ENCODE measurements around the gene MEG3.

- TF ChIP-seq, protein P1, sequence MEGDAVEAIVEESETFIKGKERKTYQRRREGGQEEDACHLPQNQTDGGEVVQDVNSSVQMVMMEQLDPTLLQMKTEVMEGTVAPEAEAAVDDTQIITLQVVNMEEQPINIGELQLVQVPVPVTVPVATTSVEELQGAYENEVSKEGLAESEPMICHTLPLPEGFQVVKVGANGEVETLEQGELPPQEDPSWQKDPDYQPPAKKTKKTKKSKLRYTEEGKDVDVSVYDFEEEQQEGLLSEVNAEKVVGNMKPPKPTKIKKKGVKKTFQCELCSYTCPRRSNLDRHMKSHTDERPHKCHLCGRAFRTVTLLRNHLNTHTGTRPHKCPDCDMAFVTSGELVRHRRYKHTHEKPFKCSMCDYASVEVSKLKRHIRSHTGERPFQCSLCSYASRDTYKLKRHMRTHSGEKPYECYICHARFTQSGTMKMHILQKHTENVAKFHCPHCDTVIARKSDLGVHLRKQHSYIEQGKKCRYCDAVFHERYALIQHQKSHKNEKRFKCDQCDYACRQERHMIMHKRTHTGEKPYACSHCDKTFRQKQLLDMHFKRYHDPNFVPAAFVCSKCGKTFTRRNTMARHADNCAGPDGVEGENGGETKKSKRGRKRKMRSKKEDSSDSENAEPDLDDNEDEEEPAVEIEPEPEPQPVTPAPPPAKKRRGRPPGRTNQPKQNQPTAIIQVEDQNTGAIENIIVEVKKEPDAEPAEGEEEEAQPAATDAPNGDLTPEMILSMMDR (IDR thresholded peaks at IDR 0.05; ENCODE audit: poor library complexity, severe bottlenecking): no peak
- TF ChIP-seq EZH2 (IDR thresholded peaks at IDR 0.05; ENCODE audit: borderline replicate concordance, insufficient read depth, low read length, poor library complexity, severe bottlenecking) (no peak), POLR2AphosphoS5 (IDR thresholded peaks at IDR 0.05) (no peak), EP300 (conservative IDR thresholded peaks at IDR 0.05; ENCODE audit: poor library complexity, severe bottlenecking) (no peak), TAF1 (IDR thresholded peaks at IDR 0.05; ENCODE audit: low read depth) (no peak)
These were observed 19.5 kb upstream of the MEG3 start for GRCh38 chr14:100806386-100806785.

Measured in neural cell (in vitro differentiated cells).